Astrocyte (in vitro differentiated cells and primary cell): ENCODE data around the gene ASB2. TPM values are rescaled to one million over a fixed set of nuclear protein-coding genes. Genes with fewer than 3 reads are reported as not detected.

ENCODE experiments used
- DNase-seq: peaks from one replicate; pipeline ENCODE4 v3.0.0-alpha.2; 2010; ENCODE audit warnings: low read depth
- FAIRE-seq: peaks from 2 replicates; lab custom pipeline; 2011; peaks lifted over from hg19 to GRCh38; lab: Jason Lieb, UNC
- H2AFZ ChIP-seq: 2 replicates; pipeline ENCODE4 v1.6.0; 2012; ENCODE audit warnings: low read depth, low read length, inconsistent platforms
- H3K27ac ChIP-seq: 2 replicates; pipeline ENCODE4 v1.5.1; 2011; ENCODE audit warnings: low read depth, low read length, inconsistent platforms
- H3K27me3 ChIP-seq: 2 replicates; pipeline ENCODE4 v1.6.0; 2011; ENCODE audit warnings: low read length, inconsistent platforms; ENCODE audit not compliant: insufficient read depth
- H3K36me3 ChIP-seq: 2 replicates; pipeline ENCODE4 v1.5.1; 2011; ENCODE audit warnings: low read length, inconsistent platforms; ENCODE audit not compliant: insufficient read depth
- H3K4me1 ChIP-seq: 2 replicates; pipeline ENCODE4 v1.5.1; 2011; ENCODE audit warnings: low read length, inconsistent platforms; ENCODE audit not compliant: insufficient read depth
- H3K4me2 ChIP-seq: 2 replicates; pipeline ENCODE4 v1.6.0; 2012; ENCODE audit warnings: low read length, inconsistent platforms
- H3K4me3 ChIP-seq: 2 replicates; pipeline ENCODE4 v1.5.1; 2011; ENCODE audit warnings: low read depth, mild to moderate bottlenecking, low read length, inconsistent platforms; ENCODE audit not compliant: insufficient read depth
- H3K79me2 ChIP-seq: 2 replicates; pipeline ENCODE4 v1.6.0; 2012; ENCODE audit warnings: mild to moderate bottlenecking, low read length, inconsistent platforms; ENCODE audit not compliant: insufficient read depth
- H3K9ac ChIP-seq: 2 replicates; pipeline ENCODE4 v1.6.0; 2012; ENCODE audit warnings: mild to moderate bottlenecking, low read length, inconsistent platforms
- H3K9me3 ChIP-seq: 2 replicates; pipeline ENCODE4 v1.5.1; 2012; ENCODE audit warnings: low read depth, mild to moderate bottlenecking, low read length, inconsistent platforms; ENCODE audit not compliant: insufficient read depth
- H4K20me1 ChIP-seq: 2 replicates; pipeline ENCODE4 v1.6.0; 2012; ENCODE audit warnings: low read length, inconsistent platforms; ENCODE audit not compliant: insufficient read depth
- H3K27ac Mint-ChIP-seq: one replicate; pipeline ENCODE4 v1.8.0; 2021; ENCODE audit warnings: mild to moderate bottlenecking, mixed read lengths; ENCODE audit not compliant: unreplicated experiment
- H3K27me3 Mint-ChIP-seq: one replicate; pipeline ENCODE4 v1.8.0; 2021; ENCODE audit warnings: low read depth, mixed read lengths; ENCODE audit not compliant: unreplicated experiment
- H3K36me3 Mint-ChIP-seq: one replicate; pipeline ENCODE4 v1.8.0; 2021; ENCODE audit warnings: low read depth, mixed read lengths; ENCODE audit not compliant: unreplicated experiment
- H3K4me1 Mint-ChIP-seq: one replicate; pipeline ENCODE4 v1.8.0; 2021; ENCODE audit warnings: low read depth, mixed read lengths; ENCODE audit not compliant: unreplicated experiment
- H3K4me3 Mint-ChIP-seq: one replicate; pipeline ENCODE4 v1.8.0; 2021; ENCODE audit warnings: mild to moderate bottlenecking, moderate library complexity, mixed read lengths; ENCODE audit not compliant: unreplicated experiment
- H3K9me3 Mint-ChIP-seq: one replicate; pipeline ENCODE4 v1.8.0; 2021; ENCODE audit warnings: mild to moderate bottlenecking, mixed read lengths; ENCODE audit not compliant: unreplicated experiment
- EZH2 ChIP-seq: IDR thresholded peaks from 2 replicates; pipeline ENCODE4 v1.6.1; 2012; ENCODE audit warnings: mild to moderate bottlenecking, low read length, inconsistent platforms; ENCODE audit not compliant: insufficient read depth
- total RNA-seq: library from RNA; stranded (reverse); gene quantifications from 2 replicates; pipeline ENCODE4 v1.2.1, GENCODE V29; 2021
- TF ChIP-seq, protein P1 (sequence below): IDR thresholded peaks from 2 replicates; pipeline ENCODE4 v1.5.1; 2011; ENCODE audit warnings: low read depth, mild to moderate bottlenecking, inconsistent platforms, low read length, moderate library complexity; ENCODE audit not compliant: insufficient read depth

ASB2 gene
- total RNA-seq, 1 donor from 2014 or later: 0.25 TPM

DNA sequence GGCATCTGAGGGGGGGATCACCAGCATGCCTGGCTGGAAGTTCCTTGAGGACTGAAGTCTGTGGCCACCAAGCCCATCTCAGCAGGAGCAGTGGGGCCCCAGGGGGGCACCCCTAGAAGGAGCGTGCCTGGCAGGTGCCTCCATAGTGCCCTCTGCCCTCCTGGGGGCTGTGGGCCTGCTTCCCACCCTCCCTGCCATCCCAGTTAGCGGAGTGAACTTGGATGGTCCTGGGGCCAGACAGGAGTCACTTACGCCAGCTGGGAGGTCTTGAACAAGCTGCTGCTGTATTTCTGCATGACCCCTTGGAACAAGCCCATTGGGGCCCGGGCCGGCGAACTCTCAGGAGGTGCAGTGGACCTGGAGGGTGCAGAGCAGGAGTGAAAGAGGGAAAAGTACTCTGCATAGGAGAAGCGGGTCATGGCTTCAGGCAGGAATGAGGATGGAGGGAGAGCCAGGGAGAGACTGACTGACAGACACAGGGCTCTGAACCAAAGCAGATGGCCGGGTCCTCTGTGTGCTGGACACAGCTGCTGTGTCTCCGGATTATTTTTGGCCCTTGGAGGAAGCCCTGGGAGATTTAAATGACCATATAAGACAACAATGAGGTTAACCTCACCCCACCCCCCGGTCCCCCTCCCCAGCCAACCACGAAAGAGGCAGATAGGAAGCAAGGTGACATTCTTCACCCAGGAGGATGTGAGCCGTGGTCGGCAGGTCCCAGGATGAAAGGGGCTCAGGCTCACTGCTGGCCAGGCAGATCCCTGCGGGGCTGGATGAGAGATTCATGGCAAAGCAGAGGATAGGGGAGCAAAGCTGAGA is 19.6 kb downstream of the ASB2 start:
- Histone ChIP-seq H2AFZ (no peak overlapping the region), H3K79me2 (no peaks in the 10 kb centered on the region), H3K27ac (no peak overlapping the region), H4K20me1 (no peaks in the 10 kb centered on the region), H3K9me3 (no peaks in the 10 kb centered on the region), H3K27me3 (no peaks in the 10 kb centered on the region), H3K9ac (no peak overlapping the region), H3K36me3 (no peaks in the 10 kb centered on the region), H3K4me2 (no peak overlapping the region), H3K4me3 (no peak overlapping the region), H3K4me1 (peaks cover 25% of the 10 kb centered on the region)
- Mint-ChIP-seq H3K9me3 (no peaks in the 10 kb centered on the region), H3K4me1 (peaks cover 29% of the 10 kb centered on the region), H3K4me3 (no peak overlapping the region), H3K27me3 (peaks cover 37% of the 10 kb centered on the region), H3K36me3 (peaks cover 4% of the 10 kb centered on the region), H3K27ac (no peak overlapping the region)
- no peak for TF ChIP-seq EZH2
- TF ChIP-seq, protein P1, sequence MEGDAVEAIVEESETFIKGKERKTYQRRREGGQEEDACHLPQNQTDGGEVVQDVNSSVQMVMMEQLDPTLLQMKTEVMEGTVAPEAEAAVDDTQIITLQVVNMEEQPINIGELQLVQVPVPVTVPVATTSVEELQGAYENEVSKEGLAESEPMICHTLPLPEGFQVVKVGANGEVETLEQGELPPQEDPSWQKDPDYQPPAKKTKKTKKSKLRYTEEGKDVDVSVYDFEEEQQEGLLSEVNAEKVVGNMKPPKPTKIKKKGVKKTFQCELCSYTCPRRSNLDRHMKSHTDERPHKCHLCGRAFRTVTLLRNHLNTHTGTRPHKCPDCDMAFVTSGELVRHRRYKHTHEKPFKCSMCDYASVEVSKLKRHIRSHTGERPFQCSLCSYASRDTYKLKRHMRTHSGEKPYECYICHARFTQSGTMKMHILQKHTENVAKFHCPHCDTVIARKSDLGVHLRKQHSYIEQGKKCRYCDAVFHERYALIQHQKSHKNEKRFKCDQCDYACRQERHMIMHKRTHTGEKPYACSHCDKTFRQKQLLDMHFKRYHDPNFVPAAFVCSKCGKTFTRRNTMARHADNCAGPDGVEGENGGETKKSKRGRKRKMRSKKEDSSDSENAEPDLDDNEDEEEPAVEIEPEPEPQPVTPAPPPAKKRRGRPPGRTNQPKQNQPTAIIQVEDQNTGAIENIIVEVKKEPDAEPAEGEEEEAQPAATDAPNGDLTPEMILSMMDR: no peak
- FAIRE-seq (no peak), DNase-seq (no peak)

DNA sequence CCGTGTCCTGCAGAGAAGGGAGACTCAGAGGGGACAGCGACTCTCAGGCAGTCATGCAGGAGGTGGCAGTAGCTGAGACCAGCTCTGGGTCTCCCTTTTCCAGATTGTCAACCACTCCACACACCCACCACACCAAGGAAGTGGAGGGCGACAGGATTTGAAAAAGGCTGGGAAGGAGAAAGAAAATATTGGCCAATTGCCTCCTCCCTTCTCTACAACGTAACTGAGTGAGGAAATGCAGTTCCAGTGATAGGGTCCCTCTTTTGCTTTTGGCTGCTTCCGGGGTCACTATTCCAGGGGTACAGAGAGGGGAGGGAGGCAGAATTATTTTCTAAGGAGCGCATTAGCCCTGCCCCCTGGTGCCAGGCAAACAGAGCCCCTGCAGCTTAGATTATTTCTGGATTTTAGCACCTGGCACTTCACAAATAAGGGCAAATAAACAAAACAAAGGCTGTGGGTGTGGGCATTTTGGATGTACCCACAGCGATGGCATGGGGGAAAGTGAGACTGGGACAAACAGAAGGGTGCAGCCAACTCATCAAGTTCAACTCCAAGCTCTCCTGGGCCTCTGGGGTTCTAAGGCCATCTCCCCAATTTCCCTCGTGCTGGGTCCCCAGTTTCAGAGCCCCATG is 20.4 kb downstream of the ASB2 start:
- no peak overlapping the region for H3K4me3 ChIP-seq
- no peaks in the 10 kb centered on the region for H4K20me1 ChIP-seq
- peaks cover 40% of the 10 kb centered on the region for H3K27me3 Mint-ChIP-seq
- H3K27me3 ChIP-seq: no peaks in the 10 kb centered on the region
- H3K27ac Mint-ChIP-seq: no peak overlapping the region
- H3K9ac ChIP-seq: no peak overlapping the region
- H3K9me3 Mint-ChIP-seq: no peaks in the 10 kb centered on the region
- H2AFZ ChIP-seq: no peak overlapping the region
- no peaks in the 10 kb centered on the region for H3K9me3 ChIP-seq
- DNase-seq: no peak
- peaks cover 29% of the 10 kb centered on the region for H3K4me1 ChIP-seq
- H3K4me1 Mint-ChIP-seq: peaks cover 29% of the 10 kb centered on the region
- H3K36me3 Mint-ChIP-seq: peaks cover 4% of the 10 kb centered on the region
- H3K4me2 ChIP-seq: no peak overlapping the region
- no peak overlapping the region for H3K4me3 Mint-ChIP-seq
- H3K27ac ChIP-seq: no peak overlapping the region
- no peaks in the 10 kb centered on the region for H3K36me3 ChIP-seq
- no peaks in the 10 kb centered on the region for H3K79me2 ChIP-seq
- TF ChIP-seq EZH2: no peak
- TF ChIP-seq, protein P1: no peak
- FAIRE-seq: no peak
